RWPE2 (cell line): ENCODE measurements around the gene THSD7A.
A peak's percentile ranks its signal among the peaks of the same experiment; 100 is the strongest.

Experiments
- ATAC-seq: fragments of 200-7000 bp; cut with Tn5 transposase; 3 replicates; pipeline ENCODE4 v1.9.1; 2021; ENCODE audit warnings: low read depth
- DNase-seq: peaks from one replicate; pipeline ENCODE4 v3.0.0-alpha.2; 2020; ENCODE audit warnings: low spot score
- H3K27ac ChIP-seq: fragments of 450-650 bp; 2 replicates; pipeline ENCODE4 v1.5.1; 2017; ENCODE audit warnings: mild to moderate bottlenecking; ENCODE audit not compliant: poor library complexity, severe bottlenecking
- H3K27me3 ChIP-seq: fragments of 250-450 bp; sonication (Bioruptor Pico); 2 replicates; pipeline ENCODE4 v1.5.1; 2021; ENCODE audit warnings: mild to moderate bottlenecking, moderate library complexity; ENCODE audit not compliant: insufficient read depth, poor library complexity, severe bottlenecking
- H3K36me3 ChIP-seq: fragments of 250-450 bp; sonication (Bioruptor Pico); 2 replicates; pipeline ENCODE4 v1.5.1; 2020; ENCODE audit warnings: low read depth, mild to moderate bottlenecking, moderate library complexity
- H3K4me1 ChIP-seq: fragments of 250-450 bp; sonication (Bioruptor Pico); 2 replicates; pipeline ENCODE4 v1.5.1; 2021; ENCODE audit warnings: mild to moderate bottlenecking, moderate library complexity; ENCODE audit not compliant: insufficient read depth, poor library complexity, severe bottlenecking
- H3K4me3 ChIP-seq: fragments of 250-450 bp; sonication (Bioruptor Pico); 2 replicates; pipeline ENCODE4 v1.5.1; 2021; ENCODE audit warnings: mild to moderate bottlenecking, moderate library complexity; ENCODE audit not compliant: severe bottlenecking
- H3K9me3 ChIP-seq: fragments of 250-450 bp; sonication (Bioruptor Pico); 2 replicates; pipeline ENCODE4 v1.5.1; 2021; ENCODE audit warnings: mild to moderate bottlenecking, moderate library complexity; ENCODE audit not compliant: severe bottlenecking
- CTCF ChIP-seq: fragments of 450-650 bp; IDR thresholded peaks from one replicate; pipeline ENCODE4 v1.5.1; 2017; ENCODE audit warnings: mild to moderate bottlenecking, moderate library complexity; ENCODE audit not compliant: poor library complexity, severe bottlenecking

The THSD7A gene

GRCh38 chr7:11458736-11459483 is 373.1 kb downstream of the THSD7A start:
- H3K36me3 ChIP-seq = no peaks in the 10 kb centered on the region
- no peaks in the 10 kb centered on the region for H3K27me3 ChIP-seq
- peak; percentile 97 for ATAC-seq
- H3K9me3 ChIP-seq = no peaks in the 10 kb centered on the region
- no peak for TF ChIP-seq CTCF
- no peak overlapping the region for H3K4me3 ChIP-seq
- peaks cover 16% of the 10 kb centered on the region for H3K4me1 ChIP-seq
- DNase-seq = no peak
- peak overlapping the region; percentile 47 for H3K27ac ChIP-seq

GRCh38 chr7:11457419-11457818 is 374.6 kb downstream of the THSD7A start:
- TF ChIP-seq CTCF = no peak
- DNase-seq = no peak
- Histone ChIP-seq H3K27ac (no peak overlapping the region), H3K36me3 (no peaks in the 10 kb centered on the region), H3K4me3 (no peak overlapping the region), H3K27me3 (no peaks in the 10 kb centered on the region), H3K4me1 (peaks cover 16% of the 10 kb centered on the region), H3K9me3 (no peaks in the 10 kb centered on the region)
- no peak for ATAC-seq

GRCh38 chr7:11456574-11456973 is 375.4 kb downstream of the THSD7A start:
- DNase-seq (no peak), ATAC-seq (no peak)
- no peaks in the 10 kb centered on the region for H3K27me3 ChIP-seq

GRCh38 chr7:11452476-11452875 is 379.5 kb downstream of the THSD7A start:
- no peaks in the 10 kb centered on the region for H3K4me1 ChIP-seq
- no peak for TF ChIP-seq CTCF
- ATAC-seq (no peak), DNase-seq (no peak)
- H3K4me3 ChIP-seq = no peak overlapping the region
- no peaks in the 10 kb centered on the region for H3K36me3 ChIP-seq
- H3K9me3 ChIP-seq = no peaks in the 10 kb centered on the region
- no peaks in the 10 kb centered on the region for H3K27me3 ChIP-seq
- no peak overlapping the region for H3K27ac ChIP-seq

More at GRCh38 chr7:11456574-11456973, 375.4 kb downstream of the THSD7A start:
- no peaks in the 10 kb centered on the region for H3K9me3 ChIP-seq
- no peak for TF ChIP-seq CTCF
- peaks cover 16% of the 10 kb centered on the region for H3K4me1 ChIP-seq
- no peaks in the 10 kb centered on the region for H3K36me3 ChIP-seq
- H3K27ac ChIP-seq = no peak overlapping the region
- no peak overlapping the region for H3K4me3 ChIP-seq

- Histone ChIP-seq H3K27me3 (no peaks in the 10 kb centered on the region), H3K4me3 (no peak overlapping the region), H3K27ac (no peak overlapping the region), H3K9me3 (no peaks in the 10 kb centered on the region), H3K36me3 (no peaks in the 10 kb centered on the region), H3K4me1 (no peaks in the 10 kb centered on the region)
- DNase-seq (no peak), ATAC-seq (no peak)
- no peak for TF ChIP-seq CTCF
These were observed 381.7 kb downstream of the THSD7A start for GRCh38 chr7:11450281-11450680.
